ENCODE data around the gene CCT2.
A peak's percentile ranks its signal among the peaks of the same experiment; 100 is the strongest.

The CCT2 gene

GRCh38 chr12:69585189-69586062 lies at the start of gene CCT2 (continued):
- no peak for TF ChIP-seq ZNF571 (tag by site-specific recombination; IDR thresholded peaks at IDR 0.05)
- TF ChIP-seq BCL11A (tag by site-specific recombination; IDR thresholded peaks at IDR 0.05; ENCODE audit: low read depth): no peak
- no peak for TF ChIP-seq ZNF37A (tag by site-specific recombination; IDR thresholded peaks at IDR 0.05)
- TF ChIP-seq, protein P1, sequence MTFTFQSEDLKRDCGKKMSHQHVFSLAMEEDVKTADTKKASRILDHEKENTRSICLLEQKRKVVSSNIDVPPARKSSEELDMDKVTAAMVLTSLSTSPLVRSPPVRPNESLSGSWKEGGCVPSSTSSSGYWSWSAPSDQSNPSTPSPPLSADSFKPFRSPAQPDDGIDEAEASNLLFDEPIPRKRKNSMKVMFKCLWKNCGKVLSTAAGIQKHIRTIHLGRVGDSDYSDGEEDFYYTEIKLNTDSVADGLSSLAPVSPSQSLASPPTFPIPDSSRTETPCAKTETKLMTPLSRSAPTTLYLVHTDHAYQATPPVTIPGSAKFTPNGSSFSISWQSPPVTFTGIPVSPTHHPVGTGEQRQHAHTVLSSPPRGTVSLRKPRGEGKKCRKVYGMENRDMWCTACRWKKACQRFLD (tag by site-specific recombination; IDR thresholded peaks at IDR 0.05): no peak
- peak; percentile 39; the same call in 1 of the 2 replicates for TF ChIP-seq ZNF580 (tag by site-specific recombination; IDR thresholded peaks at IDR 0.05)
- TF ChIP-seq, protein P2, sequence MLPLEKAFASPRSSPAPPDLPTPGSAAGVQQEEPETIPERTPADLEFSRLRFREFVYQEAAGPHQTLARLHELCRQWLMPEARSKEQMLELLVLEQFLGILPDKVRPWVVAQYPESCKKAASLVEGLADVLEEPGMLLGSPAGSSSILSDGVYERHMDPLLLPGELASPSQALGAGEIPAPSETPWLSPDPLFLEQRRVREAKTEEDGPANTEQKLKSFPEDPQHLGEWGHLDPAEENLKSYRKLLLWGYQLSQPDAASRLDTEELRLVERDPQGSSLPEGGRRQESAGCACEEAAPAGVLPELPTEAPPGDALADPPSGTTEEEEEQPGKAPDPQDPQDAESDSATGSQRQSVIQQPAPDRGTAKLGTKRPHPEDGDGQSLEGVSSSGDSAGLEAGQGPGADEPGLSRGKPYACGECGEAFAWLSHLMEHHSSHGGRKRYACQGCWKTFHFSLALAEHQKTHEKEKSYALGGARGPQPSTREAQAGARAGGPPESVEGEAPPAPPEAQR (tag by site-specific recombination; IDR thresholded peaks at IDR 0.05): no peak
- TF ChIP-seq ZBTB26 (tag by site-specific recombination; optimal IDR thresholded peaks at IDR 0.05): peak; percentile 76
- TF ChIP-seq, protein P3, sequence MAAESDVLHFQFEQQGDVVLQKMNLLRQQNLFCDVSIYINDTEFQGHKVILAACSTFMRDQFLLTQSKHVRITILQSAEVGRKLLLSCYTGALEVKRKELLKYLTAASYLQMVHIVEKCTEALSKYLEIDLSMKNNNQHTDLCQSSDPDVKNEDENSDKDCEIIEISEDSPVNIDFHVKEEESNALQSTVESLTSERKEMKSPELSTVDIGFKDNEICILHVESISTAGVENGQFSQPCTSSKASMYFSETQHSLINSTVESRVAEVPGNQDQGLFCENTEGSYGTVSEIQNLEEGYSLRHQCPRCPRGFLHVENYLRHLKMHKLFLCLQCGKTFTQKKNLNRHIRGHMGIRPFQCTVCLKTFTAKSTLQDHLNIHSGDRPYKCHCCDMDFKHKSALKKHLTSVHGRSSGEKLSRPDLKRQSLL (tag by site-specific recombination; IDR thresholded peaks at IDR 0.05): no peak
- no peak for TF ChIP-seq ZNF514 (tag by site-specific recombination; IDR thresholded peaks at IDR 0.05)
- TF ChIP-seq ZNF664 (tag by site-specific recombination; IDR thresholded peaks at IDR 0.05): no peak
- TF ChIP-seq ZNF174 (tag by site-specific recombination; IDR thresholded peaks at IDR 0.05): no peak
- peak; percentile 93 for TF ChIP-seq ZNF600 (tag by site-specific recombination; IDR thresholded peaks at IDR 0.05)
- TF ChIP-seq ZNF221 (tag by site-specific recombination; IDR thresholded peaks at IDR 0.05; ENCODE audit: borderline replicate concordance): no peak
- TF ChIP-seq PRDM1 (tag by site-specific recombination; IDR thresholded peaks at IDR 0.05): no peak
- TF ChIP-seq ZNF488 (tag by site-specific recombination; IDR thresholded peaks at IDR 0.05): no peak
- TF ChIP-seq ZNF433 (tag by site-specific recombination; IDR thresholded peaks at IDR 0.05; ENCODE audit: low read depth): no peak
- TF ChIP-seq ZBTB44 (tag by site-specific recombination; IDR thresholded peaks at IDR 0.05): no peak
- TF ChIP-seq KLF9 (tag by site-specific recombination; IDR thresholded peaks at IDR 0.05; ENCODE audit: low read depth): peak; percentile 96
- TF ChIP-seq ZNF501 (tag by site-specific recombination; IDR thresholded peaks at IDR 0.05): peak; percentile 99
- 0 out of 2 replicates have a peak, but pooled peaks have one; percentile 31 for TF ChIP-seq HOXD13 (CRISPR knock-in tag; IDR thresholded peaks at IDR 0.05; ENCODE audit: borderline replicate concordance)
- no peak for TF ChIP-seq ZNF112 (tag by site-specific recombination; IDR thresholded peaks at IDR 0.05)
- TF ChIP-seq TCF7L2 (IDR thresholded peaks at IDR 0.05; ENCODE audit: borderline replicate concordance, low read depth, low read length): peak; percentile 73; the same call in 1 of the 2 replicates
- no peak for TF ChIP-seq ZNF521 (tag by site-specific recombination; IDR thresholded peaks at IDR 0.05)
- no peak for TF ChIP-seq ZNF146 (tag by site-specific recombination; IDR thresholded peaks at IDR 0.05)
- TF ChIP-seq ZNF132 (tag by site-specific recombination; IDR thresholded peaks at IDR 0.05; ENCODE audit: borderline replicate concordance): no peak
- TF ChIP-seq ZNF248 (tag by site-specific recombination; IDR thresholded peaks at IDR 0.05): no peak
- no peak for TF ChIP-seq ZNF274 (IDR thresholded peaks at IDR 0.05; ENCODE audit: low read length)
- no peak for TF ChIP-seq ZNF274 (tag by site-specific recombination; IDR thresholded peaks at IDR 0.05; ENCODE audit: borderline replicate concordance)
- peak; percentile 70; the same call in 1 of the 2 replicates for TF ChIP-seq ZNF561 (tag by site-specific recombination; IDR thresholded peaks at IDR 0.05; ENCODE audit: borderline replicate concordance)
- no peak for TF ChIP-seq PRDM4 (tag by site-specific recombination; IDR thresholded peaks at IDR 0.05)

Measured in HEK293 (cell line).